CD4-positive, alpha-beta T cell (primary cell): ENCODE measurements around the gene BRI3BP. TPM values are rescaled to one million over a fixed set of nuclear protein-coding genes. Genes with fewer than 3 reads are reported as not detected.

ENCODE experiments used
- ATAC-seq: fragments of 200-7000 bp; cut with Tn5 transposase; one replicate; pipeline ENCODE4 v1.10.0; 2022; ENCODE audit warnings: mild to moderate bottlenecking; ENCODE audit not compliant: poor library complexity
- CTCF ChIA-PET: fragments of 350-600 bp; sonication (Branson Sonifier 250); formaldehyde crosslinking; loops from one replicate; lab custom pipeline; 2021; ENCODE audit warnings: antibody characterized with exemption, inconsistent platforms; lab: Charles Lee
- POLR2A ChIA-PET: fragments of 350-600 bp; sonication (Branson Sonifier 250); formaldehyde crosslinking; loops from one replicate; lab custom pipeline; 2021; ENCODE audit warnings: antibody characterized with exemption, inconsistent platforms; lab: Charles Lee
- DNase-seq, 14 experiments: peaks; one replicate each; pipeline ENCODE4 v3.0.0-alpha.2; 2013 to 2020; ENCODE audit warnings: mixed read lengths in 2 of 14
- H3K27ac ChIP-seq, 2 donors: one replicate each; pipeline versions ENCODE4 v1.5.1 to v1.7.0; 2013; ENCODE audit warnings: low read length in 2 of 2, low read depth in 1 of 2, mild to moderate bottlenecking in 1 of 2
- H3K27me3 ChIP-seq, 2 experiments: 1 replicate in 1 of 2; 2 replicates in 1 of 2; pipeline versions ENCODE4 v1.6.1 to v1.7.0; 2013; ENCODE audit warnings: low read length in 2 of 2, control low read depth in 1 of 2, mild to moderate bottlenecking in 1 of 2, moderate library complexity in 1 of 2; ENCODE audit not compliant: insufficient read depth in 2 of 2, control insufficient read depth in 1 of 2
- H3K36me3 ChIP-seq: one replicate; pipeline ENCODE4 v1.6.1; 2013; ENCODE audit warnings: low read length, control low read depth; ENCODE audit not compliant: insufficient read depth
- H3K4me1 ChIP-seq: one replicate; pipeline ENCODE4 v1.6.1; 2013; ENCODE audit warnings: low read length, control low read depth; ENCODE audit not compliant: insufficient read depth
- H3K4me3 ChIP-seq: one replicate; pipeline ENCODE4 v1.5.1; 2013; ENCODE audit warnings: mild to moderate bottlenecking, low read length, moderate library complexity
- H3K9me3 ChIP-seq, 2 experiments: 1 replicate in 1 of 2; 2 replicates in 1 of 2; pipeline versions ENCODE4 v1.6.1 to v1.7.0; 2013; ENCODE audit warnings: low read length in 2 of 2, mild to moderate bottlenecking in 2 of 2, control low read depth in 1 of 2, moderate library complexity in 1 of 2; ENCODE audit not compliant: control insufficient read depth in 1 of 2, insufficient read depth in 1 of 2
- H3K27ac Mint-ChIP-seq: one replicate; pipeline ENCODE4 v1.8.0; 2020; ENCODE audit warnings: mixed read lengths
- H3K27me3 Mint-ChIP-seq: one replicate; pipeline ENCODE4 v1.8.0; 2021; ENCODE audit warnings: mixed read lengths
- H3K36me3 Mint-ChIP-seq: one replicate; pipeline ENCODE4 v1.8.0; 2021; ENCODE audit warnings: low read depth, mixed read lengths
- H3K4me1 Mint-ChIP-seq: one replicate; pipeline ENCODE4 v1.8.0; 2021; ENCODE audit warnings: low read depth, mixed read lengths
- H3K4me3 Mint-ChIP-seq: one replicate; pipeline ENCODE4 v1.8.0; 2020; ENCODE audit warnings: mild to moderate bottlenecking, mixed read lengths
- H3K9me3 Mint-ChIP-seq: one replicate; pipeline ENCODE4 v1.8.0; 2020; ENCODE audit warnings: mixed read lengths
- intact Hi-C, 2 experiments: fragments of 100-400 bp; cut with DNase I in 1 of 2; cut with micrococcal nuclease in 1 of 2; formaldehyde crosslinking; loops; one replicate each; pipeline versions ENCODE4 v1.15.1 to v1.9.0; 2023 to 2025; cut with DNase I, micrococcal nuclease
- total RNA-seq, 174 experiments: library from RNA in 2 of 174; stranded (reverse) in 2 of 174; gene quantifications; one replicate each; pipeline ENCODE4 v1.2.3 and lab custom pipeline; 2021 to 2026
- TF ChIP-seq, protein P1 (sequence below): fragments of 200-600 bp; IDR thresholded peaks from one replicate; pipeline ENCODE4 v1.8.0; 2022; ENCODE audit warnings: antibody characterized with exemption, mild to moderate bottlenecking

BRI3BP gene
- total RNA-seq, 2 experiments from 2014 or later = 1.6 TPM

DNA sequence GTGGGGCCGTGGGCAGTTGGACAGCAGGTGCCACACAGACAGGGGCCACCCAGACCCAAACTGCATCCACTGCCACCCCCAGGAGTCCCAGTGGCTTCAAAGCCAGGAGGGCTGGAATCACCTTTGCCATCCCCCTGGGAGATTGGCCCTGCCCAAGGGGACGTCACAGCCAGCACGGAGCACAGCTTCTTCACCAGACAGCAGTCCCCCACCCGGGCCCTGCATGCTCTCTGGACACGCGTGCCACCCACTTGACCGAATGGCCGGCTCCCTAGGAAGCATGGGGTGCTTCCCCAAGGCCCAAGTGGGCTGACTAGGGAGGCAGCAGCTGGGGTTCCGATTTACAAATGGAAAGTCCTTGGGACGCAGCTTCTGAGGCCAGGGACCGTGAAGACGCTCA is 21.8 kb upstream of the BRI3BP start:
- POLR2A ChIA-PET = no interaction called here
- H3K9me3 Mint-ChIP-seq = no peaks in the 10 kb centered on the region
- H3K9me3 ChIP-seq = no peaks in the 10 kb centered on the region
- H3K27me3 ChIP-seq = no peaks in the 10 kb centered on the region
- no peaks in the 10 kb centered on the region for H3K4me1 Mint-ChIP-seq
- H3K27ac ChIP-seq = no peak overlapping the region
- H3K4me3 Mint-ChIP-seq = no peak overlapping the region
- no peak overlapping the region for H3K27ac Mint-ChIP-seq
- H3K36me3 Mint-ChIP-seq = peaks cover 61% of the 10 kb centered on the region
- intact Hi-C loops = no loop called here
- no peaks in the 10 kb centered on the region for H3K27me3 Mint-ChIP-seq
- peaks cover 80% of the 10 kb centered on the region for H3K36me3 ChIP-seq
- H3K4me1 ChIP-seq = no peaks in the 10 kb centered on the region
- ATAC-seq (no peak), DNase-seq (no peak)
- TF ChIP-seq, protein P1, sequence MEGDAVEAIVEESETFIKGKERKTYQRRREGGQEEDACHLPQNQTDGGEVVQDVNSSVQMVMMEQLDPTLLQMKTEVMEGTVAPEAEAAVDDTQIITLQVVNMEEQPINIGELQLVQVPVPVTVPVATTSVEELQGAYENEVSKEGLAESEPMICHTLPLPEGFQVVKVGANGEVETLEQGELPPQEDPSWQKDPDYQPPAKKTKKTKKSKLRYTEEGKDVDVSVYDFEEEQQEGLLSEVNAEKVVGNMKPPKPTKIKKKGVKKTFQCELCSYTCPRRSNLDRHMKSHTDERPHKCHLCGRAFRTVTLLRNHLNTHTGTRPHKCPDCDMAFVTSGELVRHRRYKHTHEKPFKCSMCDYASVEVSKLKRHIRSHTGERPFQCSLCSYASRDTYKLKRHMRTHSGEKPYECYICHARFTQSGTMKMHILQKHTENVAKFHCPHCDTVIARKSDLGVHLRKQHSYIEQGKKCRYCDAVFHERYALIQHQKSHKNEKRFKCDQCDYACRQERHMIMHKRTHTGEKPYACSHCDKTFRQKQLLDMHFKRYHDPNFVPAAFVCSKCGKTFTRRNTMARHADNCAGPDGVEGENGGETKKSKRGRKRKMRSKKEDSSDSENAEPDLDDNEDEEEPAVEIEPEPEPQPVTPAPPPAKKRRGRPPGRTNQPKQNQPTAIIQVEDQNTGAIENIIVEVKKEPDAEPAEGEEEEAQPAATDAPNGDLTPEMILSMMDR = no peak
- no peak overlapping the region for H3K4me3 ChIP-seq
- CTCF ChIA-PET = no interaction called here

DNA sequence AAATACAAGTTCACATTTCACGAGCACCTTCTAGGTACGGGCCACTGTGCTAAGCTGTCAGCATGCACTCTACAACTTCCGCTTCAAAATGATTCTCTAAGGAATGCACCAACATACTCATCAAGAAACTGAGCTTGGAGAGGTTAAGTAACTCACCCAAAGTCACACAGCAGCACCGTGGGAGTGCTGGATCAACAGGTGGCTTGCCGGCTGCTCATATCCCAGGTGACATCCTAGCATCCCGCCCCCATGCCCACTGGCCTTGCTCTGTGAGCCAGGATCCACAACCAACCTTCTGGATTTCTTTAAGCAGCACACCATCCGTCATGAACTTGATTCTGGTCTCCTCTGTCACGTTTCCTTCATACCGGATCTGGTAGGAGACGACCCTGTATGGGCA is 21.2 kb upstream of the BRI3BP start:
- Mint-ChIP-seq H3K9me3 (no peaks in the 10 kb centered on the region), H3K4me3 (no peak overlapping the region), H3K4me1 (no peaks in the 10 kb centered on the region), H3K36me3 (peaks cover 62% of the 10 kb centered on the region), H3K27ac (no peak overlapping the region), H3K27me3 (no peaks in the 10 kb centered on the region)
- Histone ChIP-seq H3K27me3 (no peaks in the 10 kb centered on the region), H3K9me3 (no peaks in the 10 kb centered on the region), H3K4me3 (no peak overlapping the region), H3K4me1 (no peaks in the 10 kb centered on the region), H3K36me3 (peaks cover 80% of the 10 kb centered on the region), H3K27ac (no peak overlapping the region)
- POLR2A ChIA-PET = no interaction called here
- ATAC-seq (no peak), DNase-seq (no peak)
- CTCF ChIA-PET = no interaction called here
- intact Hi-C loops = no loop called here
- TF ChIP-seq, protein P1 = no peak

DNA sequence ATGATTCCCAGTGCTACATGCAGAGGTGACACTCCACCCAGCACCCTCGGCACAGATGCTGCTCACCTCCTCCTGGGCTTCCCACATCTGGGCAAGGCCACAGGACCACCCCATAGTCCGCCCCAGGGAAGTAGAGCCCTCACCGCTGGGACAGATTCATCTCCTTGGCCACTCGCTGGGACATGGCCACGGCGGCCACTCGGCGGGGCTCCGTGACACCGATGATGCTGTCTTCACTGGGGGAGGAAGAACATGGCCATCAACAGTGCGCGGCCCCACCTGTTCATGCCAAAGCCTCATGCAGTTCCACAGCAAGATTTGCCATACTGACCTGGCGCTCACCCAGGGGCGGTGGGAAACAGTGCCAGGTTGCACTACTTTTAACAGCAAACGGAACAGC is 18.2 kb upstream of the BRI3BP start:
- DNase-seq (no peak), ATAC-seq (no peak)
- Mint-ChIP-seq H3K27me3 (no peaks in the 10 kb centered on the region), H3K36me3 (peaks cover 74% of the 10 kb centered on the region), H3K27ac (no peak overlapping the region), H3K4me3 (no peak overlapping the region), H3K9me3 (no peaks in the 10 kb centered on the region), H3K4me1 (no peaks in the 10 kb centered on the region)
- no peak overlapping the region for H3K27ac ChIP-seq
- H3K4me3 ChIP-seq = no peak overlapping the region
- intact Hi-C loops = no loop called here
- H3K36me3 ChIP-seq = peaks cover 81% of the 10 kb centered on the region
- H3K9me3 ChIP-seq = no peaks in the 10 kb centered on the region
- TF ChIP-seq, protein P1 = no peak
- H3K4me1 ChIP-seq = no peaks in the 10 kb centered on the region
- POLR2A ChIA-PET = no interaction called here
- H3K27me3 ChIP-seq = no peaks in the 10 kb centered on the region
- CTCF ChIA-PET = no interaction called here
